Adrenal gland (tissue), 5 donors: Measurements from ENCODE around the gene SPOP.

Experiments used
- CTCF ChIP-seq, 6 experiments: fragments of 450-650 bp in 4 of 6; fragments of 200-600 bp in 2 of 6; sonication (generic) in 1 of 6; IDR thresholded peaks; 1 replicate in 5 of 6; 2 replicates in 1 of 6; pipeline versions ENCODE4 v1.5.1 to v1.8.0; 2016 to 2021; ENCODE audit warnings: antibody characterized with exemption in 6 of 6, mild to moderate bottlenecking in 2 of 6, moderate library complexity in 1 of 6
- POLR2A ChIP-seq, 2 donors: fragments of 450-650 bp; IDR thresholded peaks; one replicate each; pipeline ENCODE4 v1.6.1; 2017; ENCODE audit warnings: antibody characterized with exemption in 2 of 2, mild to moderate bottlenecking in 2 of 2, moderate library complexity in 1 of 2
- donor health status: DM: no; HTN: no; CAD: no.

GRCh38 chr17:49595980-49596379 lies 81.9 kb downstream of the SPOP start:
- no peak for TF ChIP-seq CTCF (IDR thresholded peaks at IDR 0.05)
- TF ChIP-seq POLR2A (IDR thresholded peaks at IDR 0.05): no peak
